Right cardiac atrium (tissue), 5 donors: ENCODE measurements around the gene ANXA8L1. TPM values are rescaled to one million over a fixed set of nuclear protein-coding genes. Genes with fewer than 3 reads are reported as not detected.
"Not testable (repeated sequence)": the region's sequence is repeated elsewhere in the genome, so short reads cannot be mapped to it uniquely, and the experiment has no call there.

Experiments
- ATAC-seq, 2 donors: fragments of 200-7000 bp; cut with Tn5 transposase; one replicate each; pipeline versions ENCODE4 v1.8.0 to v1.9.1; 2020; ENCODE audit warnings: moderate library complexity in 2 of 2, mild to moderate bottlenecking in 1 of 2
- DNase-seq, 3 donors: peaks; one replicate each; pipeline ENCODE4 v3.0.0-alpha.2; 2020
- H3K27ac ChIP-seq: one replicate; pipeline ENCODE4 v1.5.1; 2013; ENCODE audit warnings: mild to moderate bottlenecking, low read length, control low read depth, moderate library complexity
- H3K27me3 ChIP-seq: one replicate; pipeline ENCODE4 v1.6.1; 2013; ENCODE audit not compliant: control insufficient read depth, insufficient read depth
- H3K4me1 ChIP-seq: one replicate; pipeline ENCODE4 v1.6.1; 2013; ENCODE audit warnings: low read length; ENCODE audit not compliant: control insufficient read depth, insufficient read depth
- H3K4me3 ChIP-seq: one replicate; pipeline ENCODE4 v1.5.1; 2013; ENCODE audit warnings: low read length, control low read depth
- H3K9me3 ChIP-seq: one replicate; pipeline ENCODE4 v1.6.1; 2013; ENCODE audit warnings: low read length; ENCODE audit not compliant: control insufficient read depth
- WGBS: extraction: QIAGEN DNeasy Blood & Tissue Kit; methylation state at CpG from one replicate; pipeline ENCODE4 v1.1.7; 2013; 5-methylcytosine and 5-hydroxymethylcytosine counted together
- intact Hi-C, 4 donors: fragments of 100-400 bp; cut with DNase I; formaldehyde crosslinking; loops; one replicate each; pipeline versions ENCODE4 v1.11.0 to v1.14.0; 2022 to 2023
- long read RNA-seq, 4 donors: library from polyadenylated mRNA; unstranded; transcript quantifications; one replicate each; pipeline ENCODE4 v2.0.0, GENCODE V29; 2020 to 2021
- polyA plus RNA-seq: library from polyadenylated mRNA; stranded (reverse); fragments of 200-250 nt; gene quantifications from one replicate; pipeline ENCODE4 v1.2.3, GENCODE V29; 2013
- total RNA-seq, 4 donors: library from RNA; stranded (reverse); fragmentation: NEBNext Ultra II Directional; extraction: Animal tissue kit (Norgen Biotek cat#: 25700); gene quantifications; one replicate each; pipeline ENCODE4 v1.2.1, GENCODE V29; 2021
- donor health status: healthy with polysubstance abuse.
- donor health status: DM: no; HTN: yes; CAD: no.
- donor health status: DM: no; HTN: no; CAD: no.
- donor health status: DM: no; HTN: yes; CAD: no; lungs with severe emphysema.
- donor health status: DM: yes; HTN: yes; CAD: no.

ANXA8L1 gene
- total RNA-seq (1 to 10 TPM in 2 of 4 donors, under 1 TPM in 2; 0.41 to 1.6 (median 0.90) TPM), polyA plus RNA-seq (0.16 TPM)
- long read RNA-seq, donor 1, partial matches to known transcripts: 0 of 2 reads
- long read RNA-seq, donor 1, other reads (novel, unspliced or antisense): 1 of 2 reads
- long read RNA-seq, donor 2, partial matches to known transcripts: 0 of 1 reads
- long read RNA-seq, donor 2, other reads (novel, unspliced or antisense): 1 of 1 reads
- long read RNA-seq, donor 3, partial matches to known transcripts: 0 of 3 reads
- long read RNA-seq, donor 3, other reads (novel, unspliced or antisense): 2 of 3 reads
- long read RNA-seq, donor 4: 0 reads

DNA sequence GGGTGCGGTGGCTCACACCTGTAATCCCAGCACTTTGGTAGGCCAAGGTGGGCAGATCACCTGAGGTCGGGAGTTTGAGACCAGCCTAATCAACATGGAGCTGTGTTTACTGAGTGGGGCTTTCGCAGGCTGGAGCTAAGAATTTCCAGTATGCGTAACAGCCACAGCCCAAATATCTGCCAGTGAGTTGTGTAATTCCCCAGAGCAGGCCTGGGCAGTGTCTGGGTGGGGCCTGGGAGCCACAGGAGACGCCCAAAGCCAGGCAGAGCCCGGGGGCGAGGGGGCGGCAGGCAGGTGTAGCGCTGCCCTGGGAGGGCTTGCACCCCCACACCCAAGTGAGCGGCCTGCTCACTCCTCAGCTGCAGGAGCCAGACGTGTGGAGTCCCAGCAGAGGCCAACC is at the start of gene ANXA8L1:
TSS of gene ANXA8L1 (plus strand) at position 371 of the 400 bp plus-strand sequence. CDS start 76 bp downstream, outside the sequence.
- ATAC-seq: peak; percentile 20

GRCh38 chr10:46326066-46326465 is 49.5 kb upstream of the ANXA8L1 start:
- no peak overlapping the region for H3K27ac ChIP-seq
- ATAC-seq: no peak
- H3K4me3 ChIP-seq: no peak overlapping the region
- no peak for DNase-seq
- WGBS: 50% methylated on average over 1 of the region's 1 CpG
- H3K4me1 ChIP-seq: no peaks in the 10 kb centered on the region
- H3K27me3 ChIP-seq: no peaks in the 10 kb centered on the region
- intact Hi-C loops: loop anchor here in 2 of 4 donors (5.0 to 10.0 kb wide), 2 partner anchors 99 to 101 kb away; no protein-coding TSS in a partner anchor
- H3K9me3 ChIP-seq: no peaks in the 10 kb centered on the region

More for the DNA sequence above, at the start of gene ANXA8L1:
- H3K4me1 ChIP-seq, H3K9me3 ChIP-seq, H3K4me3 ChIP-seq, H3K27me3 ChIP-seq, intact Hi-C loops, H3K27ac ChIP-seq, DNase-seq: not testable (repeated sequence)
- 82% methylated on average over 4 of the region's 11 CpGs for WGBS

DNA sequence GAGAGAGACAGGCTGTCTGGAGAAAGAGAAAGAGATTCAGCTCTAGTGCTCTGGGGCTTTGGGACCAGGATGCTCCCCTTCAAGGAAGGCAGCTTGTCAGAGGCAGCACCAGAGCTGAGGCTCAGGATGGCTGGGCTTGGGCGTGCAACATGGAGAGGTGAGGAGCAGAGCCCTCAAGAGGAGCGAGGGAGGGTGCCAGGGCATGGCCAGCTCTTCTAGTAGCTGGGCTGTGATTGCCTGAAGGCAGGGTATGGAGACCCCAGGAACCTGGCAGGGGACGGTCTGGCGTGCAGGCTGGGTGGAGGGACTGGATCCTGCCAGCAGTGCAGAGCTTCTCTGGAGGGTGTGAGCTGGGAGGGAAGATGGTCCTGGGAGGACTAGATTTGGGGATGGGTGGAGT is 48.6 kb upstream of the ANXA8L1 start:
- WGBS: 97% methylated on average over 4 of the region's 4 CpGs

GRCh38 chr10:46327685-46328084 is 47.9 kb upstream of the ANXA8L1 start:
- Histone ChIP-seq H3K9me3 (no peaks in the 10 kb centered on the region), H3K4me3 (no peak overlapping the region), H3K4me1 (no peaks in the 10 kb centered on the region), H3K27me3 (no peaks in the 10 kb centered on the region), H3K27ac (no peak overlapping the region)
- ATAC-seq (no peak), DNase-seq (no peak)
- WGBS: 85% methylated on average over 5 of the region's 5 CpGs
- intact Hi-C loops: loop anchor here in 2 of 4 donors (5.0 to 10.0 kb wide), 2 partner anchors 100 to 103 kb away; no protein-coding TSS in a partner anchor

More for the DNA sequence above, 48.6 kb upstream of the ANXA8L1 start:
- Histone ChIP-seq H3K4me3 (no peak overlapping the region), H3K27ac (no peak overlapping the region), H3K9me3 (no peaks in the 10 kb centered on the region), H3K27me3 (no peaks in the 10 kb centered on the region), H3K4me1 (no peaks in the 10 kb centered on the region)
- DNase-seq: no peak
- intact Hi-C loops: loop anchor here in 2 of 4 donors (5.0 to 10.0 kb wide), 2 partner anchors 100 to 102 kb away; no protein-coding TSS in a partner anchor
- no peak for ATAC-seq

- Histone ChIP-seq H3K4me1 (no peaks in the 10 kb centered on the region), H3K27ac (no peak overlapping the region), H3K9me3 (no peaks in the 10 kb centered on the region), H3K27me3 (no peaks in the 10 kb centered on the region), H3K4me3 (no peak overlapping the region)
- intact Hi-C loops: loop anchor here in 2 of 4 donors (5.0 to 10.0 kb wide), 2 partner anchors 102 to 104 kb away; no protein-coding TSS in a partner anchor
- ATAC-seq: no peak
- DNase-seq: peak in 1 of 3 donors; percentile 40
- 79% methylated on average over 9 of the region's 9 CpGs for WGBS
These were observed 46.5 kb upstream of the ANXA8L1 start for GRCh38 chr10:46328853-46329689.

DNA sequence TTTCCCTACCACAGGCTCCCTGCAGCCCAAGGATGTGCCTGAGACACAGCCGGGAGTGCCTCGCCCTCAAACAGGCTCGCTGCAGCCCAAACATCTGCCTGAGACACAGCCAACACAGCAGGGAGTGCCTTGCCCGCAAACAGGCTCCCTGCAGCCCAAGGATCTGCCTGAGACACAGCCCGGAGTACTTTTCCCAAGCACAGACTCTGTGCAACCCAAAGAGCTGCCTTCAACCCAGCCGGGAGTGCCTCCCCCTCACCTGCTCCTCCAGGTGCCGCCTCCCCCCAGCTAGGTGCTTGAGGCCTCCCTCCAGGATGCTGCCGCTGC is 45.9 kb upstream of the ANXA8L1 start:
- intact Hi-C loops: loop anchor here in 2 of 4 donors (5.0 to 10.0 kb wide), 2 partner anchors 102 to 105 kb away; no protein-coding TSS in a partner anchor
- H3K4me3 ChIP-seq: no peak overlapping the region
- H3K4me1 ChIP-seq: no peaks in the 10 kb centered on the region
- H3K27me3 ChIP-seq: no peaks in the 10 kb centered on the region
- no peak for ATAC-seq
- WGBS: 73% methylated on average over 8 of the region's 8 CpGs
- no peaks in the 10 kb centered on the region for H3K9me3 ChIP-seq
- DNase-seq: peak in 1 of 3 donors; percentile 27
- H3K27ac ChIP-seq: no peak overlapping the region

GRCh38 chr10:46330894-46331293 is 44.7 kb upstream of the ANXA8L1 start:
- 76% methylated on average over 3 of the region's 3 CpGs for WGBS
- intact Hi-C loops: no loop called here
- peak in 1 of 3 donors; percentile 22 for DNase-seq
- Histone ChIP-seq H3K4me1 (no peaks in the 10 kb centered on the region), H3K9me3 (no peaks in the 10 kb centered on the region), H3K4me3 (no peak overlapping the region), H3K27ac (no peak overlapping the region), H3K27me3 (no peaks in the 10 kb centered on the region)
- ATAC-seq: no peak

- H3K27ac ChIP-seq, intact Hi-C loops, ATAC-seq, H3K4me1 ChIP-seq, H3K9me3 ChIP-seq, H3K4me3 ChIP-seq, DNase-seq, H3K27me3 ChIP-seq: not testable (repeated sequence)
- WGBS: 62% methylated on average over 3 of the region's 4 CpGs
These were observed 10.1 kb upstream of the ANXA8L1 start for GRCh38 chr10:46365484-46365883.

DNA sequence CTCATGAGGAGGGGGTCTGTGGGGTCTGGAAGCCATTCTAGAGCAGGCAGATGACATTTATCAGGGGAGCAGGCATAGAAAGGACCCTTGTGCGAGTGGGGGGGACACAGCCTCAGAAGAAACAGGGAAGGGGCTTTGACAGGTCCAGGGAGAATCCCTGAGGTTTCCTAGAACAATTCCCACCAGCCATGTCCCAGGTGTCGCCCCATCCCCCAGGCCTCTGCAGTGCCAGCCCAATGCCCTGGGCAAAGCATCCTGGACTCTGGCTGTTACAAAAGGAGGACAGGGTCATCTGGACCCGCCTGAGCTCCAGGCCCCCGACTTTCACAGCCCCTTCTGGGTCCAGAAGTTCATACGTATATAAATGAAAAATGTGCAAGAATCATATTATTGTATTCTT is 8.4 kb upstream of the ANXA8L1 start:
- ATAC-seq, H3K9me3 ChIP-seq, H3K4me1 ChIP-seq, DNase-seq, H3K4me3 ChIP-seq, H3K27me3 ChIP-seq, H3K27ac ChIP-seq, intact Hi-C loops: not testable (repeated sequence)
- 69% methylated on average over 2 of the region's 5 CpGs for WGBS

DNA sequence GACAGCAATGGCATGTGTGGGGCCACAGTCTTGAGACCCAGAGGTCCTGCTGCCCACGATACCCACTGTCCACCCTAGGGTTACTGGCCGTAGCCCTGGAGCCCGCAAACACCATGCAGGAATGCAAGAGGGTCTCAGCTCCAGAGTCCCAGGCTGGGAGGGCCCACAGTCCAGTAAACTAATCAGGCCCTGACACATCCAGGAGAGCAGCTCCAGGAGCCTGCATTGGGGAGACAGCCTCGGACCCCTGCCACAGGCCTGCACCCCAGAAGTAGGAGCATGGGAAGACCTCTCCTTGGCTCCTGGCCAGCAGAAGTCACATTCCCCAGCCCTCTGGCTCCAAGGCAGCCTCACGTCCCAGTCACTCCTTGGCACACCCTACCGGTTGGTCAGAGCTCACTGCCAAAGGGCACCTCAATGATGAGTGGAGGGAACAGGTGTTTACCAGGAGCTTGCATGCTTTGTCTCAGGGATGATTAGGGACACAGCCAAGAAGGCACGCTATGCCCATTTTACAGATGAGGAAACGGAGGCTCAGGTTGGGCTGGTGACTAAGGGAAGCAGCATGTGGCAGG is 7.8 kb upstream of the ANXA8L1 start:
- H3K4me1 ChIP-seq, H3K9me3 ChIP-seq, H3K4me3 ChIP-seq, H3K27me3 ChIP-seq, intact Hi-C loops, ATAC-seq, H3K27ac ChIP-seq: not testable (repeated sequence)
- peak in 1 of 3 donors; percentile 23 for DNase-seq
- 77% methylated on average over 6 of the region's 8 CpGs for WGBS
